Left lung (tissue), 10 donors: ENCODE data around the gene ACVR1B. TPM values are rescaled to one million over a fixed set of nuclear protein-coding genes. Genes with fewer than 3 reads are reported as not detected.

ENCODE experiments used
- ATAC-seq: fragments of 200-7000 bp; cut with Tn5 transposase; one replicate; pipeline ENCODE4 v1.9.1; 2020; ENCODE audit warnings: moderate library complexity
- DNase-seq, 4 donors: peaks; one replicate each; pipeline ENCODE4 v3.0.0-alpha.2; 2013 to 2020
- H3K27ac ChIP-seq, 2 donors: fragments of 200-600 bp; sonication (generic) in 1 of 2; one replicate each; pipeline versions ENCODE4 v1.5.0 to v1.8.0; 2020 to 2021
- H3K27me3 ChIP-seq, 2 donors: fragments of 200-600 bp; sonication (generic) in 1 of 2; one replicate each; pipeline versions ENCODE4 v1.5.0 to v1.8.0; 2020 to 2021
- H3K36me3 ChIP-seq, 2 donors: fragments of 200-600 bp; sonication (generic) in 1 of 2; one replicate each; pipeline versions ENCODE4 v1.5.0 to v1.8.0; 2020 to 2021
- H3K4me1 ChIP-seq, 2 donors: fragments of 200-600 bp; one replicate each; pipeline ENCODE4 v1.8.0; 2021
- H3K4me3 ChIP-seq, 2 donors: fragments of 200-600 bp; sonication (generic) in 1 of 2; one replicate each; pipeline versions ENCODE4 v1.5.0 to v1.8.0; 2020 to 2021; ENCODE audit warnings: mild to moderate bottlenecking in 1 of 2
- H3K9me3 ChIP-seq, 2 donors: fragments of 200-600 bp; sonication (generic) in 1 of 2; one replicate each; pipeline versions ENCODE4 v1.5.0 to v1.8.0; 2020 to 2021
- CTCF ChIP-seq, 2 donors: fragments of 200-600 bp; sonication (generic) in 1 of 2; IDR thresholded peaks; one replicate each; pipeline versions ENCODE4 v1.5.0 to v1.8.0; 2021; ENCODE audit warnings: antibody characterized with exemption in 2 of 2
- intact Hi-C, 2 donors: fragments of 100-400 bp; cut with DNase I; formaldehyde crosslinking; loops; one replicate each; pipeline versions ENCODE4 v1.11.2 to v1.14.2; 2022
- polyA plus RNA-seq, 6 donors: library from polyadenylated mRNA; unstranded; fragments of 120-200 nt; gene quantifications; one replicate each; pipeline ENCODE4 v1.2.1, GENCODE V29; 2013; ENCODE audit not compliant: insufficient read length in 6 of 6
- total RNA-seq, 2 donors: library from RNA; stranded (reverse); fragmentation: NEBNext Ultra II Directional; extraction: Animal tissue kit (Norgen Biotek cat#: 25700); gene quantifications; one replicate each; pipeline ENCODE4 v1.2.1, GENCODE V29; 2021
- donor health status: DM: no; HTN: yes; CAD: no.
- donor health status: DM: no; HTN: no; CAD: no.

The ACVR1B gene
- total and polyA plus RNA-seq, 8 donors = 13.2 to 26.6 (median 16.5) TPM

GRCh38 chr12:52037248-52037861, 85.9 kb downstream of the ACVR1B start:
- peak in 3 of 4 donors; percentile 65 to 82 (median 79) for DNase-seq
- H3K27ac ChIP-seq = peak overlapping the region; percentile 75 to 90
- H3K27me3 ChIP-seq = peaks cover 0 to 27% of the 10 kb centered on the region in 2 donors
- ATAC-seq = no peak
- no peaks in the 10 kb centered on the region for H3K36me3 ChIP-seq
- intact Hi-C loops = no loop called here
- H3K4me1 ChIP-seq = peaks cover 18 to 55% of the 10 kb centered on the region in 2 donors
- H3K4me3 ChIP-seq = peak overlapping the region; percentile 61 to 68
- H3K9me3 ChIP-seq = no peaks in the 10 kb centered on the region
- TF ChIP-seq CTCF (IDR thresholded peaks at IDR 0.05) = no peak

DNA sequence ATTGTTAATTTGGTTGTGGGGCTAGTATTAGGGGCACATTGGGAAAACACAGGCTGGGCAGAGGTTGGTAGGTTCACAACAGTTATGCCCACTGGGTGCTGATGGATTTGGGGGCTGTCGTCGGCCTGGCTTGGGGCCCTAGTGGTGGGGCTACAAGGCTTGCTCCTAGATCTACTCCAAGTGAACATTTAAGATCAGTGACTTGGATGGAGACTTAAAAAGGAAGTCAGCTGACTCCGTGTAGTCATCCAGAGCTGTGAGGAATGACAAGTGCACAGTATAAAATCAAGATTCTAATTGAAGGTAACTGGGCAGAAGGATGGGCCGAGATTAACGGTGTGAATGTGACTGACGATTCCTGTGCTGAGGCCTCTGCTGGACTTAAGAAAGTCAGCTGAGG, 86.9 kb downstream of the ACVR1B start:
- H3K27ac ChIP-seq = peak overlapping the region in 1 of 2 donors; percentile 90
- H3K4me3 ChIP-seq = peak overlapping the region; percentile 61 to 68
- peak; percentile 28 for ATAC-seq

GRCh38 chr12:52041035-52041434, 89.5 kb downstream of the ACVR1B start:
- TF ChIP-seq CTCF (IDR thresholded peaks at IDR 0.05) = no peak
- DNase-seq = peak in 1 of 4 donors; percentile 27
- Histone ChIP-seq H3K27ac (no peak overlapping the region), H3K36me3 (no peaks in the 10 kb centered on the region), H3K9me3 (no peaks in the 10 kb centered on the region), H3K4me1 (peaks cover 28 to 69% of the 10 kb centered on the region in 2 donors), H3K27me3 (peaks cover 0 to 16% of the 10 kb centered on the region in 2 donors), H3K4me3 (no peak overlapping the region)
- no peak for ATAC-seq
- intact Hi-C loops = no loop called here

More for the DNA sequence above, 86.9 kb downstream of the ACVR1B start:
- Histone ChIP-seq H3K27me3 (peaks cover 0 to 27% of the 10 kb centered on the region in 2 donors), H3K4me1 (peaks cover 15 to 58% of the 10 kb centered on the region in 2 donors), H3K9me3 (no peaks in the 10 kb centered on the region), H3K36me3 (no peaks in the 10 kb centered on the region)
- intact Hi-C loops = no loop called here
- no peak for TF ChIP-seq CTCF (IDR thresholded peaks at IDR 0.05)
- no peak for DNase-seq

DNA sequence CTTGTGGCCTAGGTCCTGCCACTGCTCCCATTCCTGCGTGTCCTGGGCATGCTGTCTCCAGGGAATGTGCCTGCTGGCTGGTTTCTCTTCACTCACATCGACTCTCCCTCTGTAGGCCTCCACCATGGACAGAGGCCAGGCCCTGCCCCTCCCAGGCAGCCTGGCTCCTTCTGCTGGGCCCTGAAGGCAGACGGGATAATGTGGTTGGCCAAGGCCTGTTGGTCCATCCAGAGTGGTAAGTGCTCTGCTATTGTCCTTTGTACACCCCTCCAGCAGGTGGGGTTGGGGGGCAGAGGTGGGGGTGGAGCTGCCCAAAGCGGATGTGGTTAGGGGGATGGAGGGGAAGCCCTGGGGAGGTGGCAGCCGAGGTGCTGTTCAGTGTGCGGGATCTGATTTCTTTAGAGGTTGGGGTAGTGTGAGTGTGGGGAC, 90.2 kb downstream of the ACVR1B start:
- Histone ChIP-seq H3K9me3 (no peaks in the 10 kb centered on the region), H3K36me3 (no peaks in the 10 kb centered on the region), H3K27me3 (peaks cover 0 to 10% of the 10 kb centered on the region in 2 donors), H3K4me3 (no peak overlapping the region), H3K27ac (no peak overlapping the region), H3K4me1 (peaks cover 25 to 69% of the 10 kb centered on the region in 2 donors)
- DNase-seq (peak in 1 of 4 donors; percentile 79), ATAC-seq (no peak)
- intact Hi-C loops = no loop called here
- TF ChIP-seq CTCF (IDR thresholded peaks at IDR 0.05) = no peak

DNA sequence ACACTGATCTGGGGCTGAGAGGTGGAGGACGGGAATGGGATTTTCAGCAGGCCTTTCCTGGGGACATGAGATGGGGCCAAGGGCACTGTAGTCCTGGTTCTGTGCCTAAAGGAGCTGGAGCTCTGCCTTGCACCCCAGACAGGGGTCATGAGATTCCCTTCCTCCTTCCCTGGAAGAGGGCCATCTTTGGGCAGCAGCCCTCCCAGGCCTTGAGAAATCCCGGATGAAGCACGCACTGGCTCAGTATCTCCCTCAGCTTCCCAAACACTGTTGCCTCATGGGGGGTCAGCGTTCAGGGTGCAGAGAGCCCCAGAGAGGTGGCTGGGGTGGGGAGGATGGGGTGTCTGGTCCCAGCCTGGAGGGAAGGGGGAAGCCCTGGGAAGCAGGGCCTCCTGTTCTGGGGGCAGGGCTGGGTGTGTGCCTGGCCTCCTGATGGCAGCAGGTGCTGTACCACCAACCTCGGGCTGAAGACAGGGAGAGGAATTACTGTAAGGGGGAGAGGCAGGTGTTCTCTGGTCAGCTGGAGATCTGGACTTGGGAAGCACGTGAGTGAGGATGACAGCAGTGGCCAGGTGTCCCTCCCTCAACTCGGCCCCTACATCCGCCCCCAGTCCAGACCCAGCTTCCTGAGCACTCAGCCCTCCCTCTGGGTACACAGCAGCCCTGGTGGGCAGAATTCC, 91.3 kb downstream of the ACVR1B start:
- intact Hi-C loops = no loop called here
- H3K4me1 ChIP-seq = peaks cover 24 to 64% of the 10 kb centered on the region in 2 donors
- ATAC-seq (no peak), DNase-seq (no peak)
- no peak for TF ChIP-seq CTCF (IDR thresholded peaks at IDR 0.05)
- H3K9me3 ChIP-seq = no peaks in the 10 kb centered on the region
- H3K27me3 ChIP-seq = no peaks in the 10 kb centered on the region
- no peak overlapping the region for H3K4me3 ChIP-seq
- H3K36me3 ChIP-seq = no peaks in the 10 kb centered on the region
- peak overlapping the region; percentile 73 to 87 for H3K27ac ChIP-seq
